GM23338 (cell line): ENCODE data around the gene ABCB11.
"Not testable (repeated sequence)": the region's sequence is repeated elsewhere in the genome, so short reads cannot be mapped to it uniquely, and the experiment has no call there.

Source experiments
- CREB1 ChIP-seq: fragments of 250-450 bp; sonication (Bioruptor Pico); IDR thresholded peaks from 2 replicates; pipeline ENCODE4 v1.5.0; 2020; ENCODE audit warnings: low read depth, mild to moderate bottlenecking, moderate library complexity
- EZH2phosphoT487 ChIP-seq: fragments of 200-600 bp; sonication (generic); IDR thresholded peaks from one replicate; pipeline ENCODE4 v1.8.1; 2018; ENCODE audit warnings: antibody characterized with exemption; ENCODE audit not compliant: unreplicated experiment
- JUNB ChIP-seq: IDR thresholded peaks from one replicate; pipeline ENCODE4 v1.6.1; 2016; ENCODE audit warnings: antibody characterized with exemption; ENCODE audit not compliant: unreplicated experiment
- POLR2AphosphoS5 ChIP-seq: IDR thresholded peaks from 2 replicates; pipeline ENCODE4 v1.6.1; 2016; ENCODE audit warnings: antibody characterized with exemption, low read depth
- ZNF114 ChIP-seq: fragments of 250-450 bp; sonication (Bioruptor Pico); IDR thresholded peaks from 2 replicates; pipeline ENCODE4 v1.5.0; 2020; ENCODE audit warnings: mild to moderate bottlenecking, moderate library complexity
- ZNF331 ChIP-seq: fragments of 250-450 bp; sonication (Bioruptor Pico); IDR thresholded peaks from 2 replicates; pipeline ENCODE4 v1.5.0; 2020; ENCODE audit warnings: low read depth, mild to moderate bottlenecking, moderate library complexity
- TF ChIP-seq, protein P1 (sequence below), 2 experiments: fragments of 200-600 bp in 1 of 2; sonication (generic) in 1 of 2; conservative IDR thresholded peaks; 2 replicates each; pipeline versions ENCODE4 v1.5.1 to v1.6.1; 2016 to 2017; ENCODE audit warnings: antibody characterized with exemption in 2 of 2, low read depth in 2 of 2, mild to moderate bottlenecking in 2 of 2, moderate library complexity in 1 of 2
- TF ChIP-seq, protein P2 (sequence below): IDR thresholded peaks from one replicate; pipeline ENCODE4 v1.6.1; 2018; ENCODE audit warnings: antibody characterized with exemption; ENCODE audit not compliant: unreplicated experiment
- TF ChIP-seq, protein P3 (sequence below): IDR thresholded peaks from 2 replicates; pipeline ENCODE4 v1.6.1; 2016; ENCODE audit warnings: antibody characterized with exemption

DNA sequence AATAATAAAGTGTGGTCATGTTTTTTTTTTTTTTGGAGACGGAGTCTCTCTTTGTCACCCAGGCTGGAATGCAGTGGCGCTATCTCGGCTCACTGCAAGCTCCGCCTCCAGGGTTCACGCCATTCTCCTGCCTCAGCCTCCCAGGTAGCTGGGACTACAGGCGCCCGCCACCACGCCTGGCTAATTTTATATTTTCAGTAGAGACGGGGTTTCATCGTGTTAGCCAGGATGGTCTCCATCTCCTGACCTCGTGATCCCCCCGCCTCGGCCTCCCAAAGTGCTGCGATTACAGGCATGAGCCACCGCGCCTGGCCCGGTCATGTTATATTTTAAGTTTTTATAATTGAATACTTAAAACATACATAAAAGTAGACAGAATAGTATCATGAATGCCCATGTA, 33.1 kb upstream of the ABCB11 start:
- TF ChIP-seq, protein P1, sequence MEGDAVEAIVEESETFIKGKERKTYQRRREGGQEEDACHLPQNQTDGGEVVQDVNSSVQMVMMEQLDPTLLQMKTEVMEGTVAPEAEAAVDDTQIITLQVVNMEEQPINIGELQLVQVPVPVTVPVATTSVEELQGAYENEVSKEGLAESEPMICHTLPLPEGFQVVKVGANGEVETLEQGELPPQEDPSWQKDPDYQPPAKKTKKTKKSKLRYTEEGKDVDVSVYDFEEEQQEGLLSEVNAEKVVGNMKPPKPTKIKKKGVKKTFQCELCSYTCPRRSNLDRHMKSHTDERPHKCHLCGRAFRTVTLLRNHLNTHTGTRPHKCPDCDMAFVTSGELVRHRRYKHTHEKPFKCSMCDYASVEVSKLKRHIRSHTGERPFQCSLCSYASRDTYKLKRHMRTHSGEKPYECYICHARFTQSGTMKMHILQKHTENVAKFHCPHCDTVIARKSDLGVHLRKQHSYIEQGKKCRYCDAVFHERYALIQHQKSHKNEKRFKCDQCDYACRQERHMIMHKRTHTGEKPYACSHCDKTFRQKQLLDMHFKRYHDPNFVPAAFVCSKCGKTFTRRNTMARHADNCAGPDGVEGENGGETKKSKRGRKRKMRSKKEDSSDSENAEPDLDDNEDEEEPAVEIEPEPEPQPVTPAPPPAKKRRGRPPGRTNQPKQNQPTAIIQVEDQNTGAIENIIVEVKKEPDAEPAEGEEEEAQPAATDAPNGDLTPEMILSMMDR (conservative IDR thresholded peaks at IDR 0.05; ENCODE audit: low read depth in 2 of 2), result not testable (repeated sequence)
- TF ChIP-seq ZNF114 (CRISPR knock-in tag); EZH2phosphoT487; JUNB; CREB1 (CRISPR knock-in tag); POLR2AphosphoS5; ZNF331: not testable (repeated sequence)
- TF ChIP-seq, protein P2, sequence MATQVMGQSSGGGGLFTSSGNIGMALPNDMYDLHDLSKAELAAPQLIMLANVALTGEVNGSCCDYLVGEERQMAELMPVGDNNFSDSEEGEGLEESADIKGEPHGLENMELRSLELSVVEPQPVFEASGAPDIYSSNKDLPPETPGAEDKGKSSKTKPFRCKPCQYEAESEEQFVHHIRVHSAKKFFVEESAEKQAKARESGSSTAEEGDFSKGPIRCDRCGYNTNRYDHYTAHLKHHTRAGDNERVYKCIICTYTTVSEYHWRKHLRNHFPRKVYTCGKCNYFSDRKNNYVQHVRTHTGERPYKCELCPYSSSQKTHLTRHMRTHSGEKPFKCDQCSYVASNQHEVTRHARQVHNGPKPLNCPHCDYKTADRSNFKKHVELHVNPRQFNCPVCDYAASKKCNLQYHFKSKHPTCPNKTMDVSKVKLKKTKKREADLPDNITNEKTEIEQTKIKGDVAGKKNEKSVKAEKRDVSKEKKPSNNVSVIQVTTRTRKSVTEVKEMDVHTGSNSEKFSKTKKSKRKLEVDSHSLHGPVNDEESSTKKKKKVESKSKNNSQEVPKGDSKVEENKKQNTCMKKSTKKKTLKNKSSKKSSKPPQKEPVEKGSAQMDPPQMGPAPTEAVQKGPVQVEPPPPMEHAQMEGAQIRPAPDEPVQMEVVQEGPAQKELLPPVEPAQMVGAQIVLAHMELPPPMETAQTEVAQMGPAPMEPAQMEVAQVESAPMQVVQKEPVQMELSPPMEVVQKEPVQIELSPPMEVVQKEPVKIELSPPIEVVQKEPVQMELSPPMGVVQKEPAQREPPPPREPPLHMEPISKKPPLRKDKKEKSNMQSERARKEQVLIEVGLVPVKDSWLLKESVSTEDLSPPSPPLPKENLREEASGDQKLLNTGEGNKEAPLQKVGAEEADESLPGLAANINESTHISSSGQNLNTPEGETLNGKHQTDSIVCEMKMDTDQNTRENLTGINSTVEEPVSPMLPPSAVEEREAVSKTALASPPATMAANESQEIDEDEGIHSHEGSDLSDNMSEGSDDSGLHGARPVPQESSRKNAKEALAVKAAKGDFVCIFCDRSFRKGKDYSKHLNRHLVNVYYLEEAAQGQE, result not testable (repeated sequence)
- TF ChIP-seq, protein P3, sequence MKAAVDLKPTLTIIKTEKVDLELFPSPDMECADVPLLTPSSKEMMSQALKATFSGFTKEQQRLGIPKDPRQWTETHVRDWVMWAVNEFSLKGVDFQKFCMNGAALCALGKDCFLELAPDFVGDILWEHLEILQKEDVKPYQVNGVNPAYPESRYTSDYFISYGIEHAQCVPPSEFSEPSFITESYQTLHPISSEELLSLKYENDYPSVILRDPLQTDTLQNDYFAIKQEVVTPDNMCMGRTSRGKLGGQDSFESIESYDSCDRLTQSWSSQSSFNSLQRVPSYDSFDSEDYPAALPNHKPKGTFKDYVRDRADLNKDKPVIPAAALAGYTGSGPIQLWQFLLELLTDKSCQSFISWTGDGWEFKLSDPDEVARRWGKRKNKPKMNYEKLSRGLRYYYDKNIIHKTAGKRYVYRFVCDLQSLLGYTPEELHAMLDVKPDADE, result not testable (repeated sequence)
